ENCODE measurements around the gene IFT27. TPM values are rescaled to one million over a fixed set of nuclear protein-coding genes. Genes with fewer than 3 reads are reported as not detected.

Gene IFT27
- total RNA-seq, 4 donors from 2014 or later, result 5.8 to 22.7 (median 12.9) TPM

DNA sequence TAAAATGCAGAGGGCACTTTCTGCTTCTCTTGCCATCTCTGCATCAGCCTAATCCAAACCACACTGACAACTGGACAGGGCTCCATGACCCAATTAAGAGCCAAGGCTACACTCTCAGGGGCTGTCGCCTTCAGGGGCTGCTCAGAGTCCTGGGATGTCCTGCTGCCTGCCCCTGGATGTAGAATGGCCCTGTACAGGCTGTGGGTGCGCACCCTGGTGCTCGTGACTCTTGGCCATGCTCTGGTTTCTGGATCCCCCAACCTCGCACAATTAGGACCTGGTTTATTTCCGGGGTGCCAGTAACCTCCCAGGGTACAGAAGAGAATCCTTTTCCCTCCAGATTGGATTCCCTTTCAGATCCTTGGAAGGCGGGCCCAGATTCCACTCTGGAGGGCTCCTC is 11.3 kb downstream of the IFT27 start:
- no peak overlapping the region for H3K4me3 ChIP-seq
- peaks cover 0 to 8% (median 2%) of the 10 kb centered on the region in 4 donors for H3K4me1 ChIP-seq
- no peaks in the 10 kb centered on the region for H3K36me3 ChIP-seq
- intact Hi-C loops (cut with DNase I; ENCODE audit: low total_unique reads), result loop anchor here (10.0 kb wide), 1 partner anchor 440 kb away; no protein-coding TSS in a partner anchor
- in situ Hi-C loops (cut with MboI; ENCODE audit: low pct_ligation_motif_present in 1 of 4, low pct_unique_long_range_greater_than_20kb in 1 of 4, low sequenced_read_pairs in 3 of 4), result loop anchor here in 1 of 4 donors (25.0 kb wide), 1 partner anchor 227 kb away; the partner anchor contains the start of gene EIF3D
- H3K27ac ChIP-seq, result no peak overlapping the region
- H3K27me3 ChIP-seq, result no peaks in the 10 kb centered on the region
- no peak for TF ChIP-seq POLR2A (IDR thresholded peaks at IDR 0.05)
- no peak for TF ChIP-seq EP300 (IDR thresholded peaks at IDR 0.05; ENCODE audit: low read depth)
- 85% methylated on average over 6 of the region's 6 CpGs; no CpG with 5 or more reads in 1 of the 2 donors for WGBS, 2 donors (ENCODE audit: low coverage in 1 of 2)
- no peak for DNase-seq
- no peaks in the 10 kb centered on the region for H3K9me3 ChIP-seq

DNA sequence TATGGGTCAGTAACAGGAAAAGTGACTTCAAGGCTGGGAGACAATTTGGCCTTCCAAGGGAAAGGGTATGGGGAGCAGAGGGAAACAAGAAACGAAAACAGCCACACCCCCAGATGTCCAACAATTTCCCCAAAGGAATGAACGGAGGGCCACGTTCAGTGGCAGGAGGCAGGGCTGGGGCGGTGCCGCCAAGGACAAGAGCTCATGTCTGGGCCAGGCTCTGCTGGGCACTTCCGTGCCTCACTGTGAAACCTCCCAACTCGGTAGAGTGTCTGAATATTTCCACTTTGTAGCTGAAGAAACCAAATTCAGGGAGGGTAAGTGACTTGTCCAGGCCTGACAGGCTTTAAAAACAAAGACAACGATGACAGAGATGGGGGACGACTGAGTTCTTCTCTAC is 11.9 kb downstream of the IFT27 start:
- no peaks in the 10 kb centered on the region for H3K36me3 ChIP-seq
- H3K27me3 ChIP-seq, result no peaks in the 10 kb centered on the region
- no peak overlapping the region for H3K27ac ChIP-seq
- in situ Hi-C loops (cut with MboI; ENCODE audit: low pct_ligation_motif_present in 1 of 4, low pct_unique_long_range_greater_than_20kb in 1 of 4, low sequenced_read_pairs in 3 of 4) (loop anchor here in 1 of 4 donors (25.0 kb wide), 1 partner anchor 227 kb away; the partner anchor contains the start of gene EIF3D), intact Hi-C loops (cut with DNase I; ENCODE audit: low total_unique reads) (loop anchor here (10.0 kb wide), 1 partner anchor 441 kb away; no protein-coding TSS in a partner anchor)
- no peak overlapping the region for H3K4me3 ChIP-seq
- no peaks in the 10 kb centered on the region for H3K9me3 ChIP-seq
- DNase-seq, result no peak
- peaks cover 0 to 8% (median 2%) of the 10 kb centered on the region in 4 donors for H3K4me1 ChIP-seq
- no peak for TF ChIP-seq POLR2A (IDR thresholded peaks at IDR 0.05)
- TF ChIP-seq, protein P1, sequence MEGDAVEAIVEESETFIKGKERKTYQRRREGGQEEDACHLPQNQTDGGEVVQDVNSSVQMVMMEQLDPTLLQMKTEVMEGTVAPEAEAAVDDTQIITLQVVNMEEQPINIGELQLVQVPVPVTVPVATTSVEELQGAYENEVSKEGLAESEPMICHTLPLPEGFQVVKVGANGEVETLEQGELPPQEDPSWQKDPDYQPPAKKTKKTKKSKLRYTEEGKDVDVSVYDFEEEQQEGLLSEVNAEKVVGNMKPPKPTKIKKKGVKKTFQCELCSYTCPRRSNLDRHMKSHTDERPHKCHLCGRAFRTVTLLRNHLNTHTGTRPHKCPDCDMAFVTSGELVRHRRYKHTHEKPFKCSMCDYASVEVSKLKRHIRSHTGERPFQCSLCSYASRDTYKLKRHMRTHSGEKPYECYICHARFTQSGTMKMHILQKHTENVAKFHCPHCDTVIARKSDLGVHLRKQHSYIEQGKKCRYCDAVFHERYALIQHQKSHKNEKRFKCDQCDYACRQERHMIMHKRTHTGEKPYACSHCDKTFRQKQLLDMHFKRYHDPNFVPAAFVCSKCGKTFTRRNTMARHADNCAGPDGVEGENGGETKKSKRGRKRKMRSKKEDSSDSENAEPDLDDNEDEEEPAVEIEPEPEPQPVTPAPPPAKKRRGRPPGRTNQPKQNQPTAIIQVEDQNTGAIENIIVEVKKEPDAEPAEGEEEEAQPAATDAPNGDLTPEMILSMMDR (IDR thresholded peaks at IDR 0.05), result no peak
- no peak for TF ChIP-seq POLR2AphosphoS5 (IDR thresholded peaks at IDR 0.05)
- TF ChIP-seq EP300 (IDR thresholded peaks at IDR 0.05; ENCODE audit: low read depth), result no peak
- WGBS, 2 donors (ENCODE audit: low coverage in 1 of 2), result 86 to 88% methylated on average over 4 to 9 of the region's 9 CpGs

DNA sequence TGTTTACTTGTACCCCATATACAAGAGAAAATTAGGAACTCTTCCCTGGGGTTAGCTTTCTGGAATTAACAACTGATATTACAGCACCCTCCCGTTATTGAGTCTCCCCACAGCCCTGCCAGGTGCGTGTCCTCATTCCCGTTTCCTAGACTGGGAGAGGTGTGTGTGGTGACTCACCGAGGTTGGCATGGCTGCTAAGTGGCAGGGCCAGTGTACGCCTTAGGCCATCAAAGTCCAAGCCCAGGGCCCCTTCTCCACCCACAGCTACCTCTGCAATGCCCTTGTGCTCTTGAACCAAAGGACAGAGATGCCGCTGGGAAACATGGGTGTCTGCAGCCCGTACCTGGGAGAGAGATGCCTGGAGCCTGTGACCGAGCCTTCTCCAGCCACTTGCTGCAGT is 12.3 kb downstream of the IFT27 start:
- no peak for DNase-seq
- TF ChIP-seq POLR2A (IDR thresholded peaks at IDR 0.05), result no peak
- in situ Hi-C loops (cut with MboI; ENCODE audit: low pct_ligation_motif_present in 1 of 4, low pct_unique_long_range_greater_than_20kb in 1 of 4, low sequenced_read_pairs in 3 of 4), result loop anchor here in 1 of 4 donors (25.0 kb wide), 1 partner anchor 226 kb away; the partner anchor contains the start of gene EIF3D
- intact Hi-C loops (cut with DNase I; ENCODE audit: low total_unique reads), result loop anchor here (10.0 kb wide), 1 partner anchor 441 kb away; no protein-coding TSS in a partner anchor
- no peak overlapping the region for H3K27ac ChIP-seq
- 93% methylated on average over 8 of the region's 8 CpGs; no CpG with 5 or more reads in 1 of the 2 donors for WGBS, 2 donors (ENCODE audit: low coverage in 1 of 2)
- no peaks in the 10 kb centered on the region for H3K36me3 ChIP-seq
- H3K4me1 ChIP-seq, result peaks cover 0 to 8% (median 2%) of the 10 kb centered on the region in 4 donors
- H3K9me3 ChIP-seq, result no peaks in the 10 kb centered on the region
- H3K27me3 ChIP-seq, result no peaks in the 10 kb centered on the region
- no peak overlapping the region for H3K4me3 ChIP-seq

DNA sequence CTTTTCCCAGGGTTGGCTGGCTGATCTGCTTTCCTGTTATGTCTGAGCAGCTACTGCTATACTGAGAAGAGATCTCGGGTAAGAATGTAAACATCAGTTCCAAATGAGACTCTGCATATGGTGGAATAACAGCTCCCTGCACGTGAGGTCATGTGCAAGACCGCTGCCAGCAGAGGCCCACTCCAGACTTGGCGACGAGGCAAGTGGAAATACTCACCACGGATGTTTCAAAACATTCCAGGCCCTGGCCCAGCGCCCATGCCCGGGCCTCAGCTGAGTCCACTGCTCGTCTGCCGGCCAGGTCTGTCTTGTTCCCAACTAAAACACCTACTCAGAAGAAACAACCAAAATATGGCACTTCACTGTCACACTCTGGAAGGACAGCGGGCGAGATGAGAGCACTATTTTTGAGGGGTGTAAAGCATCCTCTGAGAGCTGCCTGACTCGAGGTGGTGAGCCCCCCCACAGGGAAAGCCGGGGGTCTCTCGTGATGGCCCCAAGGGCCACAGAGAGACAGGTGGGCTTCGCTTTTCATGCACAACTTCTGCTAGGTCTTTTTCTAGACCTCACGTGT is 13.1 kb downstream of the IFT27 start:
- DNase-seq, result peak; percentile 53
- H3K27me3 ChIP-seq, result no peaks in the 10 kb centered on the region
- no peak overlapping the region for H3K4me3 ChIP-seq
- intact Hi-C loops (cut with DNase I; ENCODE audit: low total_unique reads) (loop anchor here (10.0 kb wide), 1 partner anchor 442 kb away; no protein-coding TSS in a partner anchor), in situ Hi-C loops (cut with MboI; ENCODE audit: low pct_ligation_motif_present in 1 of 4, low pct_unique_long_range_greater_than_20kb in 1 of 4, low sequenced_read_pairs in 3 of 4) (loop anchor here in 1 of 4 donors (25.0 kb wide), 1 partner anchor 225 kb away; the partner anchor contains the start of gene EIF3D)
- peaks cover 0 to 8% (median 2%) of the 10 kb centered on the region in 4 donors for H3K4me1 ChIP-seq
- TF ChIP-seq, protein P1 (IDR thresholded peaks at IDR 0.05), result no peak
- TF ChIP-seq POLR2A (IDR thresholded peaks at IDR 0.05) (no peak), POLR2AphosphoS5 (IDR thresholded peaks at IDR 0.05) (peak in 2 of 3 donors; percentile 55 to 72), EP300 (IDR thresholded peaks at IDR 0.05; ENCODE audit: low read depth) (no peak)
- no peaks in the 10 kb centered on the region for H3K36me3 ChIP-seq
- peak overlapping the region in 3 of 4 donors; percentile 23 to 66 (median 44) for H3K27ac ChIP-seq
- WGBS, 2 donors (ENCODE audit: low coverage in 1 of 2), result 78% methylated on average over 17 of the region's 17 CpGs; no CpG with 5 or more reads in 1 of the 2 donors
- H3K9me3 ChIP-seq, result no peaks in the 10 kb centered on the region

DNA sequence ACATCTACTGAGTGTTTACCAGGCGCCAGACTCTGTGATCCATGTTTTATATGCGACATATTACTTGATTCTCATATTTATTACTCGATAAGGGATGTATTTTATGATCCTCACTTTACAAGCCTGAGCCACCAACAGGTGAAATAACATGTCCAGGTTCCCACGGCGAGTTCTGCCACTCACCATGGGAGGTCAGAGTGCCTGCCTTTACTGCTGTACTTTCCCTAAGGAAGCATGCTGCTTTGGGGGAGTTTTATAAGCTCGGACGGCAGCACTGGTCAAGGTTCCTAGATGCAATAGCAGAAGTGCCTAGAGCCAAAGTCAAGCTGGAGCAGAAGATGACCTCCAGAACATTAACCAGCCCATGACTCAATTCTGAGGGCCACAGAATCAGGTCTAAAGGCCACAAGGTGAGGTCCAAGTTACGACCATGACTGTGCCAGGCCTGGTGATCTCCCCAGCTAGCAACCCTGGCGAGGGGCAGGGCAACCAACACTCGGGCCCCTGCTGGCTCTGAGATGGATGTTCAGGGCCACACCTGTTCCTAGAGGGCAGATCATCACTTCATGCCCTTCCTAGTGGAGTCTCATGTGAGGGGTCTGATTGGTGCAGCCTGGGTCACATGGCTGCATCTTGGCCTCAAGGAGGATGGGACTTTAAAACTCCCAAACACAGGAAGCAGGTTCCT is 14.2 kb downstream of the IFT27 start:
- no peak for TF ChIP-seq POLR2AphosphoS5 (IDR thresholded peaks at IDR 0.05)
- no peak for TF ChIP-seq POLR2A (IDR thresholded peaks at IDR 0.05)
- no peak for TF ChIP-seq EP300 (IDR thresholded peaks at IDR 0.05; ENCODE audit: low read depth)
- TF ChIP-seq, protein P1 (IDR thresholded peaks at IDR 0.05), result no peak
- Histone ChIP-seq H3K27me3 (no peaks in the 10 kb centered on the region), H3K4me3 (no peak overlapping the region), H3K27ac (peak overlapping the region in 1 of 4 donors; percentile 51), H3K4me1 (peaks cover 0 to 8% (median 2%) of the 10 kb centered on the region in 4 donors), H3K36me3 (no peaks in the 10 kb centered on the region), H3K9me3 (no peaks in the 10 kb centered on the region)
- in situ Hi-C loops (cut with MboI; ENCODE audit: low pct_ligation_motif_present in 1 of 4, low pct_unique_long_range_greater_than_20kb in 1 of 4, low sequenced_read_pairs in 3 of 4), result loop anchor here in 1 of 4 donors (25.0 kb wide), 1 partner anchor 224 kb away; the partner anchor contains the start of gene EIF3D
- 81 to 85% methylated on average over 4 to 10 of the region's 10 CpGs for WGBS, 2 donors (ENCODE audit: low coverage in 1 of 2)
- intact Hi-C loops (cut with DNase I; ENCODE audit: low total_unique reads), result loop anchor here (10.0 kb wide), 1 partner anchor 443 kb away; no protein-coding TSS in a partner anchor
- no peak for DNase-seq

Measured in transverse colon (tissue), 4 donors.